NCI-H82 treated with DMSO at 0.1 percent for 48 hours (cell line): Measurements from ENCODE around the gene SPART.
"Not testable (repeated sequence)": the region's sequence is repeated elsewhere in the genome, so short reads cannot be mapped to it uniquely, and the experiment has no call there.

Experiments used
- DNase-seq: peaks from one replicate; lab custom pipeline; 2025; ENCODE audit not compliant: unreplicated experiment; lab: John Stamatoyannopoulos, UW

The SPART gene

DNA sequence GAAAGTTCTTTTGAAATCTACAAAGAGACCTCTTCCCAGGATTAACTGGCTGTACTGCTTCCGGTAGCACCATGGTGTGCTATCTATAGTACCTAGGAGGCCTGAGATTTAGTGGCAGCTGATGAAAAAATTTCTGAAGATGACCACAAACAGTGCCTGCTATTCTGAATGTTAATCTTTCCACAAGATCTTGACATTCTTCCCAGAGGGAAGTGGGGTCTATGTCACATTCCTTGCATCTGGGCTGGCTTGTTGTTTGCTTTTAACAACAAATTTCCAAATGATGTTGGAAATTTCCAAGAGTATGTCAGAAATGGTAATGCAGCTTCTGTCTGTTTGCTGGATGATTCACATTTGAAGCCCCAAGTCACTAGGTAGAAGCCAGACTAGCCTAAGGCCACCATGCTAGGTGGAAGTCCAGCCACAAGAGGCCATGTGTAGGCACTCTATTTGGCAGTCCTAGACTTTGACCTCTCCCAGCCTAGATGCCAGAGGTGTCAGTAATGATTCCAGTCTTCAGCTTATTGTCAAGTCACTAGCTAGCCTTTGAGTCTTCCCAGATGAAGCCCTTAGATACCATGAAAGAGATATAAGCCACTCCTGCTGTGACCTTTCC lies 22.1 kb downstream of the SPART start:
- DNase-seq, result no peak

DNA sequence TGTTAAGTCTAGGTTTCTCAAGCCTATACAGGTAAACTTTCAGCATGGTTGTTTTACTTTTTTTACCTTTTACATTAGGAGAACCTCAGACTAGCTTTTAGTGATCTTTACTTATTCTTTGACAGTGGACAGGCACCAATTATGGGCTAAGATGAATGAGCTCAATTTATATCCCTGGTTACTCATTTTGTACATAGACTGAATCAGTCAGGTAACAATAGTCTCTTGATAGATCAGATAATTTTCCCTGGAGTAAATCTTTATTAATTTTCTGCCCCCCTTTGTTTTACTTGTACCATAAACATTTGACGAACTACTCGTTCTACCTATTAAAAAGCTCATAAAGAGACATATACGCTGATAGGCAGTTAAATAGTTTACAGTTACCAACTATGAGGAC lies 22.8 kb downstream of the SPART start:
- no peak for DNase-seq

DNA sequence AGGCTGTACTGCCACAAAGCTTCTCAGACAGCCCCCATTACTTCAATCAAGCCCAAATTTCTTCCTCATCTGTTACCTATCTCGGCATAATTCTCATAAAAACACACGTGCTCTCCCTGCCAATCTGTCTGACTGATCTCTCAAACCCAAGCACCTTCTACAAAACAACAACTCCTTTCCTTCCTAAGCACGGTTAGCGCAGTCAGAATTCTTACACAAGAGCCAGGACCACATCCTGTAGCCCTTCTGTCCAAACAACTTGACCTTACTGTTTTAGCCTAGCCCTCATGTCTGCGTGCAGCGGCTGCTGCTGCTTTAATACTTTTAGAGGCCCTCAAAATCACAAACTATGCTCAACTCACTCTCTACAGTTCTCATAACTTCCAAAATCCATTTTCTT lies 26.4 kb downstream of the SPART start:
- not testable (repeated sequence) for DNase-seq

DNA sequence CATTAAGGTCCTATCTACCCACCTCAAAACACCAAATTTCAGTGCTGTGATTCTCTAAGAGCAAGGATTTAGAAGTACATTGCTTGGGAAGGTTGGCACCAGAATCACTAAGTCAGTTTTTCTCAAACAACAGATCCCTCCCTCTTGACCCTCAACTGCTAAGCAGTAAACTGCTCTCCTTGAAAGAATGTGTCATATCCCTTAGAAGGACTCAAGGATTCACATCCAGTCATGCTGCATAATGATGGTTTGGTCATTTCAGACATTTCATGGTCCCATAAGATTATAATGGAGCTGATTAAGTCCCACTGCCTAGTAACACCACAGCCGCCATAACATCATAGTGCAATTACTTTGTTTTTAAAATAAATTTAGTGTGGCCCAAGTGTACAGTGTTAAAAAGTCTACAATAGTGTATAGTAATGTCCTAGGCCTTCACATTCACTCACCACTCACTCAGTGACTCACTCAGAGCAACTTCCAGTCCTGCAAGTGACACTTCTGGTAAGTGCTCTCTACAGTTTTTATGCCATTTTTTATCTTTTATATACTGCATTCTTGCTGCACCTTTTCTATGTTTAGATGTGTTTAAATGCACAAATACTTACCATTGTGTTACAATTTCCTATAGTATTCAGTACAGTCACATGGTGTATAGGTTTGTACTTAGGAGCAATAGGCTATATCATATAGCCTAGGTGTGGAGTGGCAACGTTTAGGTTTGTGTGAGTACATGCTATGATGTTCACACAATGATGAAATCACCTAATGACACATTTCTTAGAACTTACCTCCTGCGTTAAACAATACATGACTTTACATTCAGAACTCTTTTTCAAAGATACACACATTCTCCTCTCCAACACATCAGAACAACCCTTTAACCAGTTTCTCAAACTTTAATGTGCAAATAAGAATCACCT lies 32.9 kb downstream of the SPART start:
- no peak for DNase-seq

DNA sequence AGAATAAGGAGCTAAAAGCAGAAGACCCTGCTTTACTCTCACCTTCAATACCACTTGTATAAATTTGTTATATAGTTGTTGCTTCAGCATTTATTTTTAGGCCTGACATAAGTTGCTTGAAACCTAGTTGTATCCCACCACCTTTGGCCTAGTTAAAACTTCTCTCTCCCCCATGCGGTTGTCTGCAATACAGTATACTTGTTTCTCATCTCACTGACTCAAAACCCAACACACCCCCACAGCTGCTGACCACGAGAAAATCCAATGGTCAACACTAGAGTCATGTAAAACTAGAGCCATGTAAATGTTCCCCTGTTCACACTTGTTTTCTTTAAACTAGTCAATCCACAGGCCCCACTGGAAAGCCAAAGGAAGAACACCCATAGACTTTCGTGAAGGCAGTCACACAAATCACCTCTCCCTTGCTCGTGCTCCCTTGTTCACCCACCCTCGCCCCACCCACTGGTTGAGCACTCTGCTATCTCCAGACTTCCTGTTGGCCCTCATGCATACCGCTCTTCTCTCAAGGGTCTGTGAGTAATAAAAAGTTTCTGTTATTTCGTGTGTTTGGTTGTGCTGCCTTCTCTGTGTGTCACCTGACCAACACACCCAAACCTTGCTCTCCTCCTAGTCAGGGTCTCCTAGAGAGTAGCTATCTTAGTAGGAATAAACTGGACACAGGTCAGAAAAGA lies 35.6 kb downstream of the SPART start:
- no peak for DNase-seq

DNA sequence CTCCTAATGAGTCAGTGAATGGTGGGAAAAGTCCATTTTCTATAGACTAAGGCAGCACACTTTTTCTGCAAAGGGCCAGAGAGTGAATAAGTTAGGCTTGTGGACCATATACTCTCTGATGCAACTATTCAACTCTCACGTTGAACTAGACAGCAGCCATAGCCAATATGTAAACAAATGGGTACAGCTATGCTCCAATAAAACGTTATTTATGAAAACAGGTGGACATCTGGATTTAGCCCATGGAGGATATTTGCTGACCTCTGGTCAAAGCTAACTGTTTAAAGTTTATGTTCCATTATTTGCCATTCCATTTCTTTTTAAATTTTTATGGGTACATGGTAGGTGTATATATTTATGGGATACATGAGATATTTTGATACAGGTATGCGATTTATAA lies 43.9 kb downstream of the SPART start:
- no peak for DNase-seq

DNA sequence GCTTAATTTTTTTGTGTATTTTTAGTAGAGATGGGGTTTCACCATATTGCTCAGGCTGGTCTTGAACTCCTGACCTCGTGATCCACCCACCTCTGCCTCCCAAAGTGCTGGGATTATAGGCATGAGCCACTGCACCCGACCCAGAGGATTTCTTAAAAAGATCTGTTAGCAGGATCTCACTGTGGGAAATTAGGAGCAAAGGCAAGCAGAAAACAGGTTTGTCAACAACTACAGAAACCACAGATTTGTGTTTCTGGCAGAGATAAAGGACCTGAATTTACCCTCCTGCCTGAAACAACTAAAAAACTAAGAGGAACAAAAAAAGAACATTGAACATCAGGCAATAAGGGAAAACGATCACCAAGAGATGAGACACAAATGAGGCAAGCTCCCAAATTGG lies 46.7 kb downstream of the SPART start:
- not testable (repeated sequence) for DNase-seq

DNA sequence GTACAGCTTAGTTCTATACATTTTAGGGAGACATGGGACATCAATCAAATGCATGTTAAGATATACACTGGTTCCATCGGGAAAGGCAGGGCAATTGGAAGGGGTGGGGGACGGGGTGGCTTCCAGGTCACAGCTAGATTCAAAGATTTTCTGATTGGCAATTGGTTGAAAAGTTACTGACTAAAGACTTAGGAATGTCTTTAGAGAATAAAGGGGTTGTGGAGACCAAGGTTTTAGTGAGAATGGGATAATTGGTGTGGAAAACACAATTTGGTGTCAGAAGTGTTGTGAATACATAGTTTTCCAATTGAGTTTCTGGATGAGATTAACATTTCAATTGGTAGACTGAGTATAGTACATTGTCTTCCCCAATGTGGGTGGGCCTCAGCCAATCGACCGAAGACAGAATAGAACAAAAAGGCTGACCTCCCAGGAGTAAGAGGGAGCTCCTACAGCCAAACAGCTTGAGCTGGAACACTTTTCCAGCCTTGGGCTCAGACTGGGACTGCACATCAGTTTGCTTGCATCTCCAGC lies 47.6 kb downstream of the SPART start:
- DNase-seq, result no peak

DNA sequence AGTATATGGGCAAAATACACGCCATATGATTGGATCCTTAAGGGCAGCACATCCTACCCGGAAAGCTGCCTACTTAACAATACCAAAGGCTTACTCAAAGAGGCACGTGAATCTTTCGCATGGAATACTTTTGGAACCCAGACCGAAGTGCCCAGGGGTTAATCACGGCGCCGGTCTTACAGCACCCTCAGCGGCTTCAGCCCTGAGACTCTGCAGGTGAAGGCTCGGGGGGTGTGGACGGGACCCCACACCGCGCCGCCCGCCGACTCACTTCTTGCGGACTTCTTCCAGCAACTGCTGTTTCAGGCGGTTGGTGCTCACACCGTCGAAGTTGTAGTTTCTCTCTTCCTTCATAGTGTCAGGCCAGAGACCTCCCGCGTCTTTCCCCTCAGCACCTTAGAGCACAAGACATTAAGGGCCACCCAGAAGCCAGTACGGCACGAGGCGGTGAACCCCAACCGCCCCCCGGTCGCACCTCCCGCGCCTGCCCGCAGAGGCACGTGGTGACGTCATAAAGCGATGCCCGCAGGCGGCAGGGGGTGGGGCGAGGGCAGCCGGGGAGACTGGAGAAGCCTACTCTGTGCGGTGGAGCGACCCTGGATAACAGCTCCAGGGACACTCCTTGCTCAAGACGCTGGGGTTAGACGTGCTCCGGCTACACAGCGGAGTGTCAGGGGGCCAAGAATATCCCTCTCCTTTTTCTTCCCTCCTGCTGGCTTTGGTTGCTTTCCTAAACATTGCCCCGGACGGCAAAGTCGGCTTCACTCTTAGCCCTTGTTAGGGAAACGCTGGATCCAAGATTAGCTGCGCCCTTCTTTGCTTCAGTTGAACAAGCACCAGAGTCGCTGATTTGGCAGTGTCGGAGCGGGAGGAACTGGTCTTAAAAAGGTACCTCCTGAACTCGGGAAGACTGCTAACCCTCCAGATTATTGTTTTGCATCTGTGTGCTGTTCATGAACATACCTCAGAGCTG lies 48.5 kb downstream of the SPART start, which contains the start of gene CCDC169:
TSS of gene CCDC169 (minus strand) at position 449 of the 973 bp plus-strand sequence. CDS start at position 354, 95 bp downstream.
- DNase-seq, result no peak

DNA sequence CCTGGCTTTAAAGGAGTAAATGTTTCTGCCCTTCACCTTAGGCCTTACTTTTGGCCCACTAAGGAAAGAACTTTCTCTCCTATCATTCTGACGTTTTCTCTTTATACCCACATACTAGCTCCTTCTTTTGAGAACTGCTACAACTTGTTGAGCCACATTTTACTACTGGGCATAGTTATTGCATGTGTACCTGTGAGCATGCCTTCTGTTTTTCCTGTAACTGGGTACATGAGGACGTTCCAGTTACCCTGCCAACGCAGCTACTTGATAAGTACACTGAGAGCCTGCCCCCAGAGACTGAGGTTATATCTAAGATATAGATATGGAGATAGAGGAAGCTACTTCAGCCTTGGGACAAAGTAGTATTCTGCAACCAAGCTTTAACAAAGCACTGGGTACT lies 52.1 kb downstream of the SPART start:
- DNase-seq, result no peak

DNA sequence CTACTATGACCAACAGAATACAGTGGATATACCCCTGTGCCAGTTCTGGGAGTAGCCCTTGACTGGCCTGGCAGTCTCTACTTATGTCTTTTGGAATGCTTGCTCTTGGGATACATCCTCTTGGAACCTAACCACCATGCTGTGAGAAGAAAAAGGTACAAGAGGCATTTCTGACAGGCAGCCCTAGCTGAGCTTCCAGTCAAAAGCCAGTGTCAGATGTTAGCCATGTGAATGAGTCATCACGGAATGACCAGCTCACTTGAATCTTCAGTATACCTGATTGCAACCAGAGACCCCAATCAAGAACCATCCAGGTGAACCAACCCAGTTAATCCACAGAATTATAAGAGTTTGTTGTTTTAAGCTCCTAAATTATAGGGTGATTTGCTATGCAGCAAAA lies 52.7 kb downstream of the SPART start:
- no peak for DNase-seq

DNA sequence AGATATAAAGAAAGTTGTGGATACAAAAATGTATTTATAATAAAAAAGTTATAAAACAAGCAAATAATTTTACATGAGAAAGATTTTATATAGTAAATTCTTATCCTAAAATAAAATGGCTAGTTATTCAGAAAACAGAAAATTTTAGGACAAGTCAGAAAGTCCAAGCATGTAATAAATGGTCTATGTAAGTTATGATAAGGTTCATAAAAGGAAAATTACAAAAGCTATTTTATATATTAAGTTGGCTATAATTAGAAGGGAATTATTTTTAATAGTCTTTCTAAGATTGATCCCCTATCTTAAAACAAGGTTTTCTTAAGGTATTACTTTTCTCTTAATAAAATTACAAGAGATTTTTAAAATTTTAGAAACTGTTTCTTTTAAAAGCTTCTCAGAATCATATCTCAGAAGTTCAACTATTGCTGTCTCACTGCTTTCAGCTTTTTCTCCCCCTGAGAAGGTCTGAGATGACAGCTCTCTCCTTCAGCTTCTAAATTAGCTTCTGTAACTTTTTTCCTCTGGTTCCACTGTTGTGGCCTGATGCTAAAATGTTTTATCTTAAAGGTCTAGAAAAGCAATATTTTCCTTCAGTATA lies 57.3 kb downstream of the SPART start:
- no peak for DNase-seq

DNA sequence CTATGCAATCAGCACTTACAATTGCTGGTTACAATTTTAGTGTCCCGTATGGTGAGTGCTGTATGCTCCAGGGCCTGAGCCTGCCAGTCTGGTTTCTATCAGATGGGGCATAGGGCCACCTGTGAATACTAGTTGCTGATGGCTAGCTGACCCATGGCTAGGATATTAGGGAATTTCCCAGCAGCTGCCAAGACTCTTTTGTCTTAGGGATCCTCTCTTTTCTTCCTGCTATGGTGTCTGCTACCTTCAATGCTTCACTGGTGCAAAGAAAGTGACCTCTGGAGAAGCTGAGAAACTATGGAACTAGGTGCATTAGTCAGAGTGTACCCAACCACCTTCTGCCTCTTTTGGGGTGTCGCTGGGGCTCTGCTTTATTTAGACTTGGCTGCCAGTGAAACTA lies 60.2 kb downstream of the SPART start:
- DNase-seq, result no peak

DNA sequence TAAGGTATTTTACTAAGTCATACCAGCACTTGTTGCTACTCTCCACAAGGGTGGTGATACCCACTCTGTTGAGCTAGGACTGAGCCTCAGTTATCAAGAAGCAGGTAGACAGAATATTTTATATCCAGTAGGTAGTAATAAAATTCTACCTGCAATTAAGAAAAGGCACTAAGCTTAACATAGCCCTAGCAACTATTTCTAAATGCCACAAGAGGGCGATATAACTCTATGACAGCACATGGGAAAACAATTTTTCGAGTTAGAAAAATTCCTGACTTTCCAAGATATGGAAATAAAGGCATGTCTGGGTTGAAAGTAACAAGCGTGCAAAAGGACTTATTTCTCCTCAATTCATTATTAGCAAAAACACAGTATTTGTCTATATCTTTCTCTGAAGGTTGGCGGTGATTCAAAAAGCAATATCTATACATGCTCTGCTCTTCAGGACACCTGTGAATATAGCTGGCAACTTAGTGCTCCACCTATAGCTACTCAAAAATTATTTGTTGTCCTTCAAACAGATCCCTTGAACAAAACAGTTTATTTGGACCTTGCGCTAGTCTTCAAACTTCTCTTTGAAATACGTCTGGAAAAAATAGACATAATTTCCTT lies 63.3 kb downstream of the SPART start:
- peak; percentile 6 for DNase-seq

DNA sequence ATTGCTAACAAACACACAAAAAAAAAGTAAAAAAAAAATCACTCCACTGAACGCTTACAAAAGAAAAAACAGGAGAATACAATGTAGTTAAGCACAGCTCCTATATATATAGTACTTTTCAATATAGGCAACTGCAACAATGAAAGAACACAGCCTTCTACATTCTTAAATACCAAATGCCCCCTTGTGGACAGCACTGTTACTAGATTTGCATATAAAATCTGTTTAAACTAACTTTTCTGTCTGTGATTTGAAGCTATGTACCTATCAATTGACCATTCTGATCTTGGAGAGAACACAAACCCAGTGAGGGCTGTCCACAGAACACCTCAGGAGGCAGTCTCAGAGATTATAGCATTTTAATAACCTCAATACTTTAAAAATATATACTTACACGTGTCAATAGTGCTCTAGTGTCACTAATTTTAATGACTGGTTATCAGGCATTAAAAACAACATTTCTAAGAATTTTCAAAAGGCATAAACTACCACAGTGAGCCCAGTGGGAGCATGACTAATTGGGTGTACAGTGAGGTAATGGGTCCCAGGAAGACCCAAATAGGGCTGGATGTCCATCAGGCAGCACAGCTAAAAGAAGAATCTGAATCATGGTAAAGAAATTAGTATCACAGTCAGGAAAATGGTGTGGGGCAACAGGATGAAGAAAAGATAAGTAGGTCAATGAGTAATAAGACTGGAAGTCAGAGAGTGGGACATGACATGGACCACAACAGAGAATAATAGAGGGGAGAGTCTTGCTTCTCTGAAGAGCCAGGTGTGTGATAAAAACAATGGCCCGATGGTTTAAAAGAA lies 70.8 kb downstream of the SPART start:
- DNase-seq, result peak; percentile 42

DNA sequence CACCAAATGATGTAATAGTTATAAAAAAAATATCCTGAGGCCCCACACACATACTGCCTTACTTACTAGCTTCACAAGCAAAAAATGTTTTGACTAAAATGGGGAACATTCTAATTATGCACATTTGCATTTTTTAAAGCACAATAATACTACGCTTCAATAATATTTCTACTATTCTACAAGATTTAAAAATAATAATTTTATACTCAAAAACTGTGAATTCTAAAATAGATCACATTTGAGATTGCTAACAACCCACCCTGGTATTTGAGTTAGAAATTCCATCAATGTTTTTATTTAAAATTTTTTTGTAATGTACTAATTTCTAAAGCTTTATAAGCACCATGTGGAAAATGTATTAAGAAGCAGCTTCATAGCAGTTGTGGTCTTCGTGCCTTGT lies 72.8 kb downstream of the SPART start:
- no peak for DNase-seq

DNA sequence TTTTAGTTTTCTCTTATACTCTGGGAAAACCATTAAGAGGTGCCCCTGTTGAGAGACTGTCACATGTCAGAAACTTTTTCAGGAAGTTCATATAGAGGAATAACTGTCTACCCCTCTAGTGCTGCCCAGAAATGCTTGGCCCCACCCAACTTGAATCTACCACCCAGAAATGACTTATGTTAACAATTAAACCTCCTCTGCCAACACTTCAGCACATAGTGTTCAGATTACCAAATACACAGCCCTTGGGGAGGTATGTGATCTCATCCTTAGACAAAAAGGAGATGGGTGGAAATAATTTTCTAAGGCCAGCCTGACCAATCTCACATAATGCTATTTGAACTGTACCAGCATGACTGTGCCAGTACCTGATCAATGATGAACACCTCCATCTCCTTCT lies 84.2 kb downstream of the SPART start:
- DNase-seq, result no peak

DNA sequence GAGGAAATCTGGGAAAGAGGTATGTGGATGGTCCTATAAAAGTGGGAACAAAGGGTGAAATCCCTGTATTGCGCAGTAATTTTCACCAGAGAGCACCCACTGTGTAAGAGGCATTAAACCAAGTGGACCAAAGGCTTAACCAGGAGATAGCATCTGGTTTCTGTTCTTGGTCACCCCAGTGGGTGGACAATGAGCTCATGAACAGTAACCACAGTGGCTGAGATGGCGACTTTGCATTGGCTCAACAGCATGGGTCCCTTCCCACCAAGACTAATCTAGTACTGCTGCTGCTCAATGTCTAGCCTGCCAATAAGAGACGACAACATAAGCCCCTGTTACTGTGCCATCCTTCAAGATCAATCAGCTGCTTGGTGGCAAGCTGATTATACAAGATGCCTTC lies 85.2 kb downstream of the SPART start:
- no peak for DNase-seq
